ENCODE results near the gene FAM169A.
"Not testable (repeated sequence)": the region's sequence is repeated elsewhere in the genome, so short reads cannot be mapped to it uniquely, and the experiment has no call there.

FAM169A gene

GRCh38 chr5:74870299-74871067, 4.3 kb upstream of the FAM169A start:
- no peak for DNase-seq (ENCODE audit: low read depth in 2 of 2, low spot score in 1 of 2)

GRCh38 chr5:74869414-74869813, 3.2 kb upstream of the FAM169A start:
- not testable (repeated sequence) for DNase-seq (ENCODE audit: low read depth in 2 of 2, low spot score in 1 of 2)

GRCh38 chr5:74866596-74867162, 492 bp upstream of the FAM169A start:
- DNase-seq (ENCODE audit: low read depth in 2 of 2, low spot score in 1 of 2) = no peak

- DNase-seq (ENCODE audit: low read depth in 2 of 2, low spot score in 1 of 2) = no peak
Measured at GRCh38 chr5:74865256-74865803, 857 bp downstream of the FAM169A start.

- DNase-seq (ENCODE audit: low read depth in 2 of 2, low spot score in 1 of 2) = no peak
Measured at GRCh38 chr5:74864823-74865222, 1.4 kb downstream of the FAM169A start.

GRCh38 chr5:74863726-74864125, 2.5 kb downstream of the FAM169A start:
- DNase-seq (ENCODE audit: low read depth in 2 of 2, low spot score in 1 of 2) = no peak

- DNase-seq (ENCODE audit: low read depth in 2 of 2, low spot score in 1 of 2) = no peak
Measured at GRCh38 chr5:74862221-74862620, 4.0 kb downstream of the FAM169A start.

- DNase-seq (ENCODE audit: low read depth in 2 of 2, low spot score in 1 of 2) = not testable (repeated sequence)
Measured at GRCh38 chr5:74856975-74857374, 9.2 kb downstream of the FAM169A start.

GRCh38 chr5:74853256-74853655, 12.9 kb downstream of the FAM169A start:
- DNase-seq (ENCODE audit: low read depth in 2 of 2, low spot score in 1 of 2) = no peak

GRCh38 chr5:74851684-74852353, 14.4 kb downstream of the FAM169A start:
- no peak for DNase-seq (ENCODE audit: low read depth in 2 of 2, low spot score in 1 of 2)

- DNase-seq (ENCODE audit: low read depth in 2 of 2, low spot score in 1 of 2) = no peak
Measured at GRCh38 chr5:74850789-74851425, 15.3 kb downstream of the FAM169A start.

- DNase-seq (ENCODE audit: low read depth in 2 of 2, low spot score in 1 of 2) = no peak
Measured at GRCh38 chr5:74850030-74850429, 16.2 kb downstream of the FAM169A start.

GRCh38 chr5:74848553-74849025, 17.6 kb downstream of the FAM169A start:
- no peak for DNase-seq (ENCODE audit: low read depth in 2 of 2, low spot score in 1 of 2)

GRCh38 chr5:74839229-74839628, 27.0 kb downstream of the FAM169A start:
- DNase-seq (ENCODE audit: low read depth in 2 of 2, low spot score in 1 of 2) = no peak

- no peak for DNase-seq (ENCODE audit: low read depth in 2 of 2, low spot score in 1 of 2)
Measured at GRCh38 chr5:74838262-74838661, 27.9 kb downstream of the FAM169A start.

- DNase-seq (ENCODE audit: low read depth in 2 of 2, low spot score in 1 of 2) = no peak
Measured at GRCh38 chr5:74837115-74837514, 29.1 kb downstream of the FAM169A start.

- DNase-seq (ENCODE audit: low read depth in 2 of 2, low spot score in 1 of 2) = no peak
Measured at GRCh38 chr5:74833537-74834266, 32.5 kb downstream of the FAM169A start.

GRCh38 chr5:74829413-74829812, 36.8 kb downstream of the FAM169A start:
- DNase-seq (ENCODE audit: low read depth in 2 of 2, low spot score in 1 of 2) = no peak

GRCh38 chr5:74822288-74822687, 43.9 kb downstream of the FAM169A start:
- no peak for DNase-seq (ENCODE audit: low read depth in 2 of 2, low spot score in 1 of 2)

GRCh38 chr5:74816875-74817274, 49.3 kb downstream of the FAM169A start:
- DNase-seq (ENCODE audit: low read depth in 2 of 2, low spot score in 1 of 2) = no peak

- DNase-seq (ENCODE audit: low read depth in 2 of 2, low spot score in 1 of 2) = no peak
Measured at GRCh38 chr5:74810915-74811314, 55.3 kb downstream of the FAM169A start.
